Measurements from ENCODE around the gene MEX3D. TPM values are rescaled to one million over a fixed set of nuclear protein-coding genes. Genes with fewer than 3 reads are reported as not detected.

MEX3D gene
- total RNA-seq, 4 donors from 2014 or later = 11.6 to 20.0 (median 15.6) TPM

DNA sequence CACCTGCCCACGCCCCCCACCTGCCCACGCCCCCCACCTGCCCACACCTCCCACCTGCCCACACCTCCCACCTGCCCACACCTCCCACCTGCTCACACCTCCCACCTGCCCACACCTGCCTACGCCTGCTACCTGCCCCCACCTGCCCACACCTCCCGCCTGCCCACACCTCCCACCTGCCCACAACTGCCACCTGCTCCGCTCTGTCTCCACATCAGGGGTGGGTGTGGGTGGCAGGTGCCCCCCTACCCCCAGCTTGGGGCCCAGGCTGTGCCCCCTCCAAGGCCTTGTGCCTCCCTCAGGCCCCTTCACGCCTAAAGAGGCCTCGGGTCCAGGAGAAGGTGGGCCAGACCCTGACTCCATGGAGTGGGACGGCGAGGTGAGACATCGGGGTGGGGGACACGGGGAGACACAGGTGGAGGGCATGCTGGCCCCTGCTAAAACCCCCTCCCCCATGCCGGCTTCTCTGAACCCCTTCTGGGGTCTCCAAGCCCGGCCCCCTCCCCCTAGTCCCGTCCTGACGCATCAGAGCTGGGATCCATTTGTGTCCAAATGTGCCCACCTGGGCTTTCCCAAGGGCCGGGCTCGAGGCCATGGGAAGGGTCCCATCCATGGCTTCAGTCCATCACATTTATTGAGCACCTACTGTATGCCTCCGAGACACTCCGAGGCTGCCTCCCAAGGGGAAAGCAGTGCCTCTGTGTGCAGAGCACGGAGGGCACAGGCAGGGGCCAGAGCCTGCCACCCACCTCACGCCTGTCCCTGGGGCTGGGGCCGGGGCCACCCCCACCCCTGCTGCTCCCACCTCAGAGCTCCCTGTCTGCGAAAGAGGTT is 39.3 kb downstream of the MEX3D start:
- Histone ChIP-seq H3K9me3 (no peaks in the 10 kb centered on the region), H3K4me3 (no peak overlapping the region), H3K27me3 (peaks cover 0 to 20% of the 10 kb centered on the region in 2 donors), H3K27ac (no peak overlapping the region), H3K36me3 (no peaks in the 10 kb centered on the region), H3K4me1 (peaks cover 0 to 5% (median 2%) of the 10 kb centered on the region in 4 donors)
- TF ChIP-seq, protein P1, sequence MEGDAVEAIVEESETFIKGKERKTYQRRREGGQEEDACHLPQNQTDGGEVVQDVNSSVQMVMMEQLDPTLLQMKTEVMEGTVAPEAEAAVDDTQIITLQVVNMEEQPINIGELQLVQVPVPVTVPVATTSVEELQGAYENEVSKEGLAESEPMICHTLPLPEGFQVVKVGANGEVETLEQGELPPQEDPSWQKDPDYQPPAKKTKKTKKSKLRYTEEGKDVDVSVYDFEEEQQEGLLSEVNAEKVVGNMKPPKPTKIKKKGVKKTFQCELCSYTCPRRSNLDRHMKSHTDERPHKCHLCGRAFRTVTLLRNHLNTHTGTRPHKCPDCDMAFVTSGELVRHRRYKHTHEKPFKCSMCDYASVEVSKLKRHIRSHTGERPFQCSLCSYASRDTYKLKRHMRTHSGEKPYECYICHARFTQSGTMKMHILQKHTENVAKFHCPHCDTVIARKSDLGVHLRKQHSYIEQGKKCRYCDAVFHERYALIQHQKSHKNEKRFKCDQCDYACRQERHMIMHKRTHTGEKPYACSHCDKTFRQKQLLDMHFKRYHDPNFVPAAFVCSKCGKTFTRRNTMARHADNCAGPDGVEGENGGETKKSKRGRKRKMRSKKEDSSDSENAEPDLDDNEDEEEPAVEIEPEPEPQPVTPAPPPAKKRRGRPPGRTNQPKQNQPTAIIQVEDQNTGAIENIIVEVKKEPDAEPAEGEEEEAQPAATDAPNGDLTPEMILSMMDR (IDR thresholded peaks at IDR 0.05) = no peak
- TF ChIP-seq POLR2A (IDR thresholded peaks at IDR 0.05) = no peak
- DNase-seq = no peak

DNA sequence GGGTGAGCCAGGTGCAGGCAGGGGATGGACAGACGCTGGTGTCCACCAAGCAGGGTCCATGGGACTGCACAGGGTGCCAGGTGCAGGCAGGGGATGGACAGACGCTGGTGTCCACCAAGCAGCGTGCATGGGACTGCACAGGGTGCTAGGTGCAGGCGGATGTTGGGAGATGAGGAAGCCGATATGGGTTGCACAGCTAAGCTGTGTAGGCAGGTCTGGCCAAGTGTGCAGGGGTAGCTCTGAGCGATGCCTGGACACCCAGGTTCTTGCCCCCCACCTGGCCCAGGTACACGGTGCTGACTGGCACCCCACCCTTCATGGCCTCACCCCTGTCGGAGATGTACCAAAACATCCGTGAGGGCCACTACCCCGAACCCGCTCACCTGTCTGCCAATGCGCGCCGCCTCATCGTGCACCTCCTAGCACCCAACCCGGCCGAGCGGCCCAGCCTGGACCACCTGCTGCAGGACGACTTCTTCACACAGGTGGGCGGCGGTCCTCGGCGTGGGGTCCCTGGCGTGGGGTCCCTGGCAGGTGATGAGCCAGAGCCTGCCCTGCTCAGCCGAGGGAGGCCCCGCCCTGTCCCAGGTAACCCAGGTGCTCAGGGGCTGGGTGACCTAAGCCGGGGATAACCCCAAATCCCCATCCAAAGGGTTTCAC is 40.3 kb downstream of the MEX3D start:
- Histone ChIP-seq H3K27me3 (peaks cover 0 to 28% of the 10 kb centered on the region in 2 donors), H3K36me3 (no peaks in the 10 kb centered on the region), H3K27ac (no peak overlapping the region), H3K4me3 (no peak overlapping the region), H3K4me1 (peaks cover 0 to 7% (median 3%) of the 10 kb centered on the region in 4 donors), H3K9me3 (no peaks in the 10 kb centered on the region)
- no peak for TF ChIP-seq POLR2A (IDR thresholded peaks at IDR 0.05)
- TF ChIP-seq, protein P1 (IDR thresholded peaks at IDR 0.05) = no peak
- no peak for DNase-seq

DNA sequence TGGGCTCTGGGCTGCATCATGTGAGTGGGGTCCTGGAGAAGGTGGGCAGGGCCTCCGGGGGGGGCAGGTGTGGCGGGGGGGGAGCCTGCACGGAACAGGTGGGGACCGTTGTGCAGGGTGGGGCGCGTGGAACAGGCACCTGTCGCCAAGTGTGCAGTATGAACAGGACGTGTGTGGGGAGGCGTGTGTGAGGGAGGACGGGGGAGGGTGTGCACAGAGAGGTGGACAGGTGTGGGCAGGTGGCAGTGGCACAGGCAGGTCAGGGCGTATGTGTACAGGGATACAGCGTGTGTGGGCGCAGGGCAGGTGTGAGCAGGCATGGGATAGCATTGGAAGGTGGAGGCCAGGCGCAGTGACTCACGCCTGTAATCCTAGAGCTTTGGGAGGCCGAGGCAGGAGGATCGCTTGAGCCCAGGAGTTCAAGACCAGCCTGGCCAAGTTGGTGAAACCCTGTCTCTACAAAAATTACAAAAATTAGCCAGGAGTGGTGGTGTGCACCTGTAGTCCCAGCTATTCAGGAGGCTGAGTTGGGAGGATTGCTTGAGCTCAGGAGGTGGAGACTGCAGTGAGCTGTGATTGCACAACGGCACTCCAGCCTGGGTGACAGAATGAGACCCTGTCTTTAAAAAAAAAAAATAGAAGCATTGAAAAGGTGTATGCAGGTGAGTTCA is 41.0 kb downstream of the MEX3D start:
- peaks cover 0 to 7% (median 3%) of the 10 kb centered on the region in 4 donors for H3K4me1 ChIP-seq
- no peaks in the 10 kb centered on the region for H3K9me3 ChIP-seq
- TF ChIP-seq, protein P1 (IDR thresholded peaks at IDR 0.05) = no peak
- TF ChIP-seq POLR2A (IDR thresholded peaks at IDR 0.05) = no peak
- H3K27ac ChIP-seq = no peak overlapping the region
- no peak for DNase-seq
- H3K27me3 ChIP-seq = peaks cover 0 to 28% of the 10 kb centered on the region in 2 donors
- H3K36me3 ChIP-seq = no peaks in the 10 kb centered on the region
- no peak overlapping the region for H3K4me3 ChIP-seq

DNA sequence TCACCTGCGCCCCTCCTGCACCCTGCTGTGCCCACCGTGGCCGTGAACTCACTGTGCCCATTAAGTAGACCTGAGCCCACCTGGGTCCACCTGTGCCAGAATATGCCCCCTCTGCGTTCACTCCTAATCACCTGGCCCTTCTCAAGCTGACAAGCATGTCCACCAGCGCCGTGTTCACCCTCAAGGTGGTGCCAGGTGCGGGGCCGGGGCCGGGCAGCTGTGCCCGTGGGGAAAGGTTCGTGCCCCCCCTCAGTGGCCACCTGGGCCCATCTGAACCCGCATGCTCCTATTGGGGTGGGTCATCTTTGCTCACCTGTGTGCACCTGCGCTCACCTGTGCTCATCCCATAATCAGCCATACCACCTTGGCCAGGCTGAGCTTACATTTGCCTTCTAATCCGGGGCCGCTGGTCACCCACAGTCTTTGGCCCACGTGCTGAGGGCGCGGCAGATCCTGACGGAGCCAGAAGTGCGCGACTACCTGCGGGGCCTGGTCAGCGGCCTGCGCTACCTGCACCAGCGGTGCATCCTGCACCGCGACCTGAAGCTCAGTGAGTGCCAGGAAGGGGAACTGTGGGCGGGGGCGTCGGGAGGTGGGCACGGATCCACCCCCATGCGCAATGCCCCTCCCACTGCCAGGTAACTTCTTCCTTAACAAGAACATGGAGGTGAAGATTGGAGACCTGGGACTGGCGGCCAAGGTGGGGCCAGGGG is 41.9 kb downstream of the MEX3D start:
- Histone ChIP-seq H3K27ac (no peak overlapping the region), H3K4me1 (peaks cover 0 to 7% (median 3%) of the 10 kb centered on the region in 4 donors), H3K27me3 (peaks cover 0 to 28% of the 10 kb centered on the region in 2 donors), H3K4me3 (no peak overlapping the region), H3K36me3 (no peaks in the 10 kb centered on the region), H3K9me3 (no peaks in the 10 kb centered on the region)
- TF ChIP-seq, protein P1 (IDR thresholded peaks at IDR 0.05) = no peak
- no peak for TF ChIP-seq POLR2A (IDR thresholded peaks at IDR 0.05)
- DNase-seq = no peak

DNA sequence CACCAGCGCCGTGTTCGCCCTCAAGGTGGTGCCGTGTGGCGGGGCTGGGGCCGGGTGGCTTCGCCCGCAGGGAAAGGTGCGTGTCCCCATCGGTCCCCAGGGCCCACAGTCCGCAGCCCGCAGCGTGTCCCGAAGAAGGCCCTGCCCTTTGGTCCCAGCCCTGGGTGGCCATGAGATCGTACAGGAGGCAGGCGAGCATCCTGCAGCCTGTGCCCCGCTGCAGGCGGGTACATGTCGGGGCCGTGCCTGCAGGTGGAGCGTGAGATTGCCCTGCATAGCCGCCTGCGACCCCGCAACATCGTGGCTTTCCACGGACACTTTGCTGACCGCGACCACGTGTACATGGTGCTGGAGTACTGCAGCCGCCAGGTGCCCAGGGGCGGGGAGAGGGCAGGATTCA is 42.8 kb downstream of the MEX3D start:
- no peaks in the 10 kb centered on the region for H3K36me3 ChIP-seq
- H3K9me3 ChIP-seq = no peaks in the 10 kb centered on the region
- TF ChIP-seq, protein P1 (IDR thresholded peaks at IDR 0.05) = no peak
- no peak for TF ChIP-seq POLR2A (IDR thresholded peaks at IDR 0.05)
- DNase-seq = no peak
- peaks cover 0 to 7% (median 3%) of the 10 kb centered on the region in 4 donors for H3K4me1 ChIP-seq
- H3K27me3 ChIP-seq = peaks cover 0 to 28% of the 10 kb centered on the region in 2 donors
- no peak overlapping the region for H3K4me3 ChIP-seq
- no peak overlapping the region for H3K27ac ChIP-seq
